ENCODE measurements around the gene SEZ6. TPM values are rescaled to one million over a fixed set of nuclear protein-coding genes. Genes with fewer than 3 reads are reported as not detected.

SEZ6 gene
- total and polyA plus RNA-seq, 2 donors (not counting 1 experiment from before 2014, with no cell fraction given): not detected

GRCh38 chr17:28989028-28989427 is 16.8 kb downstream of the SEZ6 start:
- H3K9me3 ChIP-seq (ENCODE audit: control insufficient read depth, insufficient read depth, low read depth, low read length): no peaks in the 10 kb centered on the region
- no peak overlapping the region for H3K9ac ChIP-seq (ENCODE audit: insufficient read depth, low read length)
- no peak for TF ChIP-seq CTCF (conservative IDR thresholded peaks at IDR 0.05 in 1 of 2, IDR thresholded peaks at IDR 0.05 in 1 of 2; ENCODE audit: low read depth in 1 of 2, low read length in 2 of 2)
- TF ChIP-seq EZH2 (IDR thresholded peaks at IDR 0.05; ENCODE audit: low read length, missing control alignments): no peak
- H4K20me1 ChIP-seq (ENCODE audit: control insufficient read depth, extremely low read depth, insufficient read depth, low read length): no peaks in the 10 kb centered on the region
- peaks cover 34% of the 10 kb centered on the region for H3K27me3 ChIP-seq (ENCODE audit: control insufficient read depth, insufficient read depth, low read length)
- H3K4me2 ChIP-seq (ENCODE audit: extremely low read depth, insufficient read depth, low read length): no peak overlapping the region
- H3K79me2 ChIP-seq (ENCODE audit: control insufficient read depth, insufficient read depth, low read length): no peaks in the 10 kb centered on the region
- H3K4me3 ChIP-seq (replicated peaks in 1 of 4; ENCODE audit: control extremely low read depth in 1 of 4, insufficient read depth in 1 of 4, low read depth in 3 of 4, low read length in 4 of 4): no peak overlapping the region
- H3K27ac ChIP-seq (ENCODE audit: insufficient read depth, low read length): no peak overlapping the region
- no peak overlapping the region for H2AFZ ChIP-seq (ENCODE audit: low read length)
- H3K4me1 ChIP-seq (ENCODE audit: control insufficient read depth, extremely low read depth, insufficient read depth, low read length): no peaks in the 10 kb centered on the region
- H3K36me3 ChIP-seq (ENCODE audit: control insufficient read depth, insufficient read depth, low read length): no peaks in the 10 kb centered on the region
- no peak for DNase-seq (ENCODE audit: low read depth in 2 of 2)

- H2AFZ ChIP-seq (ENCODE audit: low read length): no peak overlapping the region
- H3K79me2 ChIP-seq (ENCODE audit: control insufficient read depth, insufficient read depth, low read length): no peaks in the 10 kb centered on the region
- no peaks in the 10 kb centered on the region for H4K20me1 ChIP-seq (ENCODE audit: control insufficient read depth, extremely low read depth, insufficient read depth, low read length)
- H3K27me3 ChIP-seq (ENCODE audit: control insufficient read depth, insufficient read depth, low read length): peaks cover 39% of the 10 kb centered on the region
- no peaks in the 10 kb centered on the region for H3K36me3 ChIP-seq (ENCODE audit: control insufficient read depth, insufficient read depth, low read length)
- no peaks in the 10 kb centered on the region for H3K4me1 ChIP-seq (ENCODE audit: control insufficient read depth, extremely low read depth, insufficient read depth, low read length)
- no peaks in the 10 kb centered on the region for H3K9me3 ChIP-seq (ENCODE audit: control insufficient read depth, insufficient read depth, low read depth, low read length)
- H3K4me2 ChIP-seq (ENCODE audit: extremely low read depth, insufficient read depth, low read length): no peak overlapping the region
- H3K27ac ChIP-seq (ENCODE audit: insufficient read depth, low read length): no peak overlapping the region
- H3K9ac ChIP-seq (ENCODE audit: insufficient read depth, low read length): no peak overlapping the region
- no peak for DNase-seq (ENCODE audit: low read depth in 2 of 2)
- TF ChIP-seq EZH2 (IDR thresholded peaks at IDR 0.05; ENCODE audit: low read length, missing control alignments) (no peak), CTCF (conservative IDR thresholded peaks at IDR 0.05 in 1 of 2, IDR thresholded peaks at IDR 0.05 in 1 of 2; ENCODE audit: low read depth in 1 of 2, low read length in 2 of 2) (no peak)
- no peak overlapping the region for H3K4me3 ChIP-seq (replicated peaks in 1 of 4; ENCODE audit: control extremely low read depth in 1 of 4, insufficient read depth in 1 of 4, low read depth in 3 of 4, low read length in 4 of 4)
Observed at GRCh38 chr17:28988475-28988874, 17.4 kb downstream of the SEZ6 start.

GRCh38 chr17:28986714-28987655 is 18.8 kb downstream of the SEZ6 start:
- Histone ChIP-seq H3K9ac (ENCODE audit: insufficient read depth, low read length) (no peak overlapping the region), H3K4me2 (ENCODE audit: extremely low read depth, insufficient read depth, low read length) (no peak overlapping the region), H2AFZ (ENCODE audit: low read length) (no peak overlapping the region), H3K36me3 (ENCODE audit: control insufficient read depth, insufficient read depth, low read length) (no peaks in the 10 kb centered on the region), H3K79me2 (ENCODE audit: control insufficient read depth, insufficient read depth, low read length) (no peaks in the 10 kb centered on the region), H3K9me3 (ENCODE audit: control insufficient read depth, insufficient read depth, low read depth, low read length) (no peaks in the 10 kb centered on the region), H3K4me1 (ENCODE audit: control insufficient read depth, extremely low read depth, insufficient read depth, low read length) (no peaks in the 10 kb centered on the region), H3K4me3 (replicated peaks in 1 of 4; ENCODE audit: control extremely low read depth in 1 of 4, insufficient read depth in 1 of 4, low read depth in 3 of 4, low read length in 4 of 4) (no peak overlapping the region), H4K20me1 (ENCODE audit: control insufficient read depth, extremely low read depth, insufficient read depth, low read length) (no peaks in the 10 kb centered on the region), H3K27ac (ENCODE audit: insufficient read depth, low read length) (no peak overlapping the region), H3K27me3 (ENCODE audit: control insufficient read depth, insufficient read depth, low read length) (peaks cover 39% of the 10 kb centered on the region)
- no peak for DNase-seq (ENCODE audit: low read depth in 2 of 2)
- TF ChIP-seq EZH2 (IDR thresholded peaks at IDR 0.05; ENCODE audit: low read length, missing control alignments) (no peak), CTCF (conservative IDR thresholded peaks at IDR 0.05 in 1 of 2, IDR thresholded peaks at IDR 0.05 in 1 of 2; ENCODE audit: low read depth in 1 of 2, low read length in 2 of 2) (no peak)
